ELR (cell line): Measurements from ENCODE around the gene KCNIP3.
"Not testable (repeated sequence)": the region's sequence is repeated elsewhere in the genome, so short reads cannot be mapped to it uniquely, and the experiment has no call there.

Experiments used
- DNase-seq: peaks from one replicate; pipeline ENCODE4 v3.0.0-alpha.2; 2015; ENCODE audit warnings: low read depth

Gene KCNIP3

DNA sequence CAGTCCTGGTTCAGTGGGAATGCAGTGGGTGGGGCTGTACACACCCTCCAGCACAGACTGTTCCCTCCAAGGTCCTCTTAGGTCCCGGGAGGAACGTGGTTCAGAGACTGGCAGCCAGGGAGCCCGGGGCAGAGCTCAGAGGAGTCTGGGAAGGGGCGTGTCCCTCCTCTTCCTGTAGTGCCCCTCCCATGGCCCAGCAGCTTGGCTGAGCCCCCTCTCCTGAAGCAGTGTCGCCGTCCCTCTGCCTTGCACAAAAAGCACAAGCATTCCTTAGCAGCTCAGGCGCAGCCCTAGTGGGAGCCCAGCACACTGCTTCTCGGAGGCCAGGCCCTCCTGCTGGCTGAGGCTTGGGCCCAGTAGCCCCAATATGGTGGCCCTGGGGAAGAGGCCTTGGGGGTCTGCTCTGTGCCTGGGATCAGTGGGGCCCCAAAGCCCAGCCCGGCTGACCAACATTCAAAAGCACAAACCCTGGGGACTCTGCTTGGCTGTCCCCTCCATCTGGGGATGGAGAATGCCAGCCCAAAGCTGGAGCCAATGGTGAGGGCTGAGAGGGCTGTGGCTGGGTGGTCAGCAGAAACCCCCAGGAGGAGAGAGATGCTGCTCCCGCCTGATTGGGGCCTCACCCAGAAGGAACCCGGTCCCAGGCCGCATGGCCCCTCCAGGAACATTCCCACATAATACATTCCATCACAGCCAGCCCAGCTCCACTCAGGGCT lies 87.9 kb downstream of the KCNIP3 start:
- no peak for DNase-seq

DNA sequence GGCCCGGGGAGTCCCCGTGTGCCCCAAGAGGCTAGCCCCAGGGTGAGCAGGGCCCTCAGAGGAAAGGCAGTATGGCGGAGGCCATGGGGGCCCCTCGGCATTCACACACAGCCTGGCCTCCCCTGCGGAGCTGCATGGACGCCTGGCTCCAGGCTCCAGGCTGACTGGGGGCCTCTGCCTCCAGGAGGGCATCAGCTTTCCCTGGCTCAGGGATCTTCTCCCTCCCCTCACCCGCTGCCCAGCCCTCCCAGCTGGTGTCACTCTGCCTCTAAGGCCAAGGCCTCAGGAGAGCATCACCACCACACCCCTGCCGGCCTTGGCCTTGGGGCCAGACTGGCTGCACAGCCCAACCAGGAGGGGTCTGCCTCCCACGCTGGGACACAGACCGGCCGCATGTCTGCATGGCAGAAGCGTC lies 88.4 kb downstream of the KCNIP3 start:
- DNase-seq, result no peak

DNA sequence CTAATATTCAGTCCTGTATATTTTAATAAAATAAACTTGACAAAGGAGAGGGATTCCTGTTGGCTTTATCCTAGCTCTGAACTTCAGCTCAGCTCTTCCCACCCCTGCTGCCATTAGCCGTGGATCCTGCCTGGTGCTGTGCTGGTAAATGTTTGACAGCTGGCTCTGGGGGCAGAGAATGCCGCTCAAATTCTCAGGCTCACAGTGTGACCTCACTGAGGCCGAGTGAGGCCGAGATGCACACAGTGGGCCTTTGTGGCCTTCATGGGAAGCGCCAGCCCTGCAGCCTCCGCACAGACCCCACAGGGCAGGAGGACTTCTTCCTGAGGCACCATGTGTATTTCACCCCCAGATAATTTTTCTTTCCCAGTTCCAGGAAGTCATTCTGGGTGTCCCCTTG lies 88.9 kb downstream of the KCNIP3 start:
- DNase-seq, result no peak

GRCh38 chr2:95387358-95387757 lies 90.2 kb downstream of the KCNIP3 start:
- no peak for DNase-seq

GRCh38 chr2:95388091-95388692 lies 91.0 kb downstream of the KCNIP3 start:
- DNase-seq, result no peak

- peak; percentile 20 for DNase-seq
These were observed 91.7 kb downstream of the KCNIP3 start for GRCh38 chr2:95388856-95389244.

GRCh38 chr2:95389245-95390119 lies 92.3 kb downstream of the KCNIP3 start:
- peak; percentile 72 for DNase-seq

DNA sequence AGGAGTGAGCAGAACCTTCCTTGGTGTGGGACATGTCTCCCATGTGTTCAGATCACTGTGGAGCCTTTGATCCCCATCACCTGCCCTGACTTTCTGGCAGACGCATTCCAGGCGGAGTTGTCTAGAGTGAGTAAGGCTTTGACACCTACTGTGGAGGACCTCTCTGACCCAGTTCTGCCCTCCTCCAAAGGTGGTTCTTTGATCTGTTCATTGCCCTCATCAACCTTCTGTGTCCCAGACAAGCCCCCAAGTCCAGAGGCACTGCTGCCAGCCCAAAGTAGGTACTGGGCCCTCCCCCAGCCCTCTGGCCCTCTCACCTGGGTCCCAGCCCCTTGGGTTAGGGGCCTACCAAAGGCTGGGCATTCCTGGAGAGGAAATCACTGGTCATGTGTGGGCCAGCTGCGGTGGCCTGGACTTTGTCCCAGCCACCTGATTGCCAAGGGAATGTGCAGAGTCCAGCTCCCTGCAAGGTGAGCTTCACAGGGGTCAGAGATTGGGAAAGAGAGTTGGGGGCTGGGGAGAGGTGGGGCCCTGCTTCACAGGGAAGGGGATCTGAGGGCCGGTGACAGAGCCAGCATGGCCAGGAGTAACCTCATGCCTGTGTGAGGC lies 93.2 kb downstream of the KCNIP3 start:
- no peak for DNase-seq

GRCh38 chr2:95390881-95391321 lies 93.8 kb downstream of the KCNIP3 start:
- no peak for DNase-seq

DNA sequence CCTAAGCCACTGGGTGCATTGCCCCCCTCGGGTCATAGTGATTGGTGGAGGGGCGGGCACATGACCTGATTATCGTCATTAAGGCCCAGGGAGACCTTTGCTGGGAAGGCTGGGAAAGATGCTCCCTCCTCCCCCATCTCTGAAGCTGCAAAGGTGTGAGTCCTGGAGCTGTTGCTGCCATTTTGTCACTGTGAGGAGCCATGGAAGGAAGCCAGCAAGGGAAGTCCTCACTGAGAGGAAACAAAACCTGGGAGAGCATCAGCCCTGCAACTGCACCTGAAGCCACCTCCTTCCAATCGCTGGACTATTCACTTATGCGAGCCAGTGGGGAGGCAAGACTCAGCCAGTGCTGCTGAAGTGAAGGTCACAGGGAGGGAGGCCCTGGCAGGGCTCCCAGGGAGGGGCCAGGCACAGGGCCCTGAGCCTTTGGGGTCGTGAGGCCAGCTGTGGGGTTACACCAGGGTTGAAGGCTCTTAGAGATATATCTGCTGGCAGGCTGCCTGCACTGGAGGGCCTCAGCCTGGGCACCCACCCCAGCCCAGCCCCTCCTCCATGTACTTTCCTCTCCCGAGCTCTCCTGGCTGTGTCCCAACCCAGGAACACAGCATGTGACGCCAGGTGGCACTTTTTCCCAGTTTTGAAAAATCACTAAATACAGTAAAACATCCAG lies 94.6 kb downstream of the KCNIP3 start:
- DNase-seq, result no peak

DNA sequence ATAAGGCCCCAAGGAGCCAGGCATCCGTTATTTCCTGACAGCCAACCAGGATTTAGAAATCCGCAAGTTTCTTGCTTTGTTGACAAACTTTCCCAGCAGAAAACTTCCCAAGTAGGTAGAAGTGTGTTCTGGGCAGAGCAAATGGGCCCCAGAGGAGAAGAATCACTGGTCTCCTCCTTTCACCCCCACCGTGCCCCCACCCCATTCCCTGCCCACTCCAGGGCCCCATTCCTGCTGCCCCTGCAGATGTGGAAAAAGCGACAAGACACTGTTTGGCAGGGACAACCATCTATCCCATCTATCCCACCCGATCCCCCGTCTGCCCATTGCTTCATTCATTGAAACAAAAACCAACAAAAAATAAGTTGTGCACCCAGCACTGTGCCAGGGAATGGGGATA lies 95.2 kb downstream of the KCNIP3 start:
- no peak for DNase-seq

- DNase-seq, result peak; percentile 4
These were observed 95.7 kb downstream of the KCNIP3 start for GRCh38 chr2:95392730-95393455.

- no peak for DNase-seq
These were observed 96.8 kb downstream of the KCNIP3 start for GRCh38 chr2:95393901-95394300.

- DNase-seq, result no peak
These were observed 101.9 kb downstream of the KCNIP3 start for GRCh38 chr2:95399061-95399460.

DNA sequence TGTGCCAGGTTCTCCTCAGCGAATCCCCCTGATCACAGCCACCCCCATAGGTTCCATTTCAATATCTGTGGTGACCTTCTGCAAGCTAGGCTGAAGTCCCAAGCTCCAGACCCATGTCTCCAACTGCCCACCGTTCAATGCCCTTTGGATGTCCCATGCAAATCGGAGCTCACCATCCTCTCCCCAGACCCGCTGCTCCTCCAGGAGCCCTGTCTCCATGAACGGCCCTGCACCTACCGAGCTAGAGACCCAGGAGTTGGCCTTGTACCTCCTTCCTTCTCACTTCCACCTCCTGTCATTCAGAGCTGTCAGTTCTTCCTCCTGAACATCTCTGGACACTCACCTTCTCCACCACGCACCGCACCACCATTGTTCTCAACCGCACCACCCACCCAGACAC lies 104.3 kb downstream of the KCNIP3 start:
- no peak for DNase-seq

- not testable (repeated sequence) for DNase-seq
These were observed 104.8 kb downstream of the KCNIP3 start for GRCh38 chr2:95402004-95402369.

DNA sequence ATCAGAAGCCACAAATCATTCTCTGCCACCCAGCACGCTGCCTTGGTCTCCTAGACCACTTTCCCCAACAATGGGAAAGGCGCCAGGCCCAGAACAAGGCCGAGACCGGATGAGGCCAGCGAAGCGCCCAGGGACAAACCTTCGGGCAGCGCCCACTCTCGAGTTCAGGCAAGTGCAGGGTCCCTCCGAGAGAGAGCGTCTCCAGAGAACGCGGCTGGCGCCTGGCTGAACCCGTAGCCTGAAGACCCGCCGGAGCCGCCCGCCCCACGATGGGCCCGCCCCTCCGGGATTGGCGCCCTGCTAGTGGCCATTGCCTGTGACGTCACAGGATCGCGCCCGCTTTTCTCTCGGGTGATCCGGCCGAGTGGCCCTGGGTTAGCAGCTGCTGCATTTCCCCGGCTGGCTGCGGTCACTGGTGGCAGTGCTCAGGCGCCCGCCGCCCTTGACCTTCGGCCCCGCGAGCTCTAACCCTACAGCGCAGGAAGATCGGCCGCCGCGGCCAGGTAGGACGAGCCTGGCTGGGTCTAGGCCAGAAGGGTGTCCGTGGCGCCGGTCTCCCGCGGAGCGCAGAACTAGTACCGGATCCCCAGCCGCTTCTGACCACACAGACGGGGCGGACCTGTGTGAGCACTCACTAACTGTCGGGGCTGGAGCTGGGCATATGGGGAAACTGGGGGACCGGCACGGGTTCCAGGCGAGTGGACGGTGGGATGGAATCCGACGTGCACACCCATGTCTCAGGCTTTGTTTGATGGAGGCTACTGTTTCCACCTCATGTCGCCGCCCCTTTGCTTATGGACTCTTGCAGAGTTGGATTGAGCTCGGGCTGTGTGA lies 105.4 kb downstream of the KCNIP3 start, which contains the start of gene FAHD2A:
Gene FAHD2A, plus strand, starts transcription at position 339 of the 834 bp plus-strand sequence. CDS start 2,851 bp downstream, outside the sequence.
- DNase-seq, result peak; percentile 93

DNA sequence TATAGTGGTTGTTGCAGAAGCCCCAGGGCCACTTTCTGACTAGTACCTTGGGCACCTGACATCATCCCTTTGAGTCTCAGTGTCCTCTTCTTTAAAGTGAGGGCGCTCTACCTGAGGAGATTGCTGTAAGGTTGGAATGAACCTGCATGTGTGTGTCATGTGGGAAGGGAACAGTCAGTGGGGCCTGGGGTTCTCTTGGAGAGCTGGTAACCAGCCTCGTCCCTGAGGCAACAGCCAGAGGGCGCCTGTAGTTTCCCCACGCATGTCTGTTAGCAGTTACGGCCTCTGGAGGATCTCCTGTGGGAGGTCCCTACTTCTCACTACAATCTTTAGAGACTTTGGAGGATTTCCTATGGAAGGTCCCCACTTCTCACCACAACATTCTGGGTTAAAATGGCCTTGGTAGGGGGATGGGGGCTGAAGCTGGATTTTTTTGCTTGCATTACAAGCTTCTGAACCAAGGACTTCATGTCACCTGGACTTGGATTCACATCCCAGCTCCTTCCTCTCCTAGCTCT lies 106.1 kb downstream of the KCNIP3 start:
- DNase-seq, result peak; percentile 52

DNA sequence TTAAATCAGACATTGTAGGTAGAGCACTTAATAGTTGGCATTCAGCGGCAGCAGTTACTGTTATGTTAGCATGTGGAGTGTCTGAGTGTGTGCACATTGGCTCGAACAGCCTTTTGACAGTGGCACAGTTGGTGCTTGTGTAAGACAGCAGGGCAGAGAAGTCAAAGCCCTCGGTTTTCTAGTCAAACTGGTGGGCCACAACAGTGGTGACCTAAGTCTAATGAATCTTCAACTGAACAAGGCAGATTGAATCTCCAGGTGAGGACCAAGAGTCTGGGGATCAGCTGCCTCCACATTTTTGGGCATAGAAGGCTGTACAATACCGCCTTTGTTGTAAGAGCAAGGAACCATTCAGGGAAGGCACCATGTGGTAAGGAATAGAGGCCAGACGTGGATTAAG lies 106.7 kb downstream of the KCNIP3 start:
- DNase-seq, result not testable (repeated sequence)

DNA sequence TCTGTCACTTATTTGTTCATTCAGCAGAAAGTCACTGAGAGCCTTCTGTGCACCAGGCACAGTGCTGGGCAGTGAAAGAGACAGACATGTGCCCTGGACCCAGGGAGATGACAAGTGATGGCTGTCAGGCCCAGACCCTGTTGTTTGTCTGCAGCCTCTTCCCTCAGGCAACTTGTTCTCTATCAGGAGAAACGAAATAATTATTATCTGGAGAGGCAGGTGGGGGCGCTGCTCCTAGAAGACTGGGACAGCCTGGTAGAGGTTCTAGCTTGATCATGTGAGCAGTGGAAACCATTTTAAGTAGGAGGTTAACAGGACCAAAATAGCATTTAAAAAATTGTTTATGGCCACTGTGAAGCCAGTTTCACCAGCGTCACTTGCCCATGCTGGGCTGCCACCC lies 107.5 kb downstream of the KCNIP3 start:
- DNase-seq, result peak; percentile 4
